Ramos (cell line): ENCODE results near the gene GNG2.

Source experiments
- in situ Hi-C: fragments of 300-500 bp; cut with MboI; formaldehyde crosslinking; loops from one replicate; pipeline ENCODE4 v1.14.3; 2022; ENCODE audit warnings: low sequenced_read_pairs; ENCODE audit not compliant: unreplicated experiment

Gene GNG2

GRCh38 chr14:51981218-51981854 lies 120.9 kb downstream of the GNG2 start:
- in situ Hi-C loops, result loop anchor here (10.0 kb wide), 1 partner anchor 697 kb away; no protein-coding TSS in a partner anchor

DNA sequence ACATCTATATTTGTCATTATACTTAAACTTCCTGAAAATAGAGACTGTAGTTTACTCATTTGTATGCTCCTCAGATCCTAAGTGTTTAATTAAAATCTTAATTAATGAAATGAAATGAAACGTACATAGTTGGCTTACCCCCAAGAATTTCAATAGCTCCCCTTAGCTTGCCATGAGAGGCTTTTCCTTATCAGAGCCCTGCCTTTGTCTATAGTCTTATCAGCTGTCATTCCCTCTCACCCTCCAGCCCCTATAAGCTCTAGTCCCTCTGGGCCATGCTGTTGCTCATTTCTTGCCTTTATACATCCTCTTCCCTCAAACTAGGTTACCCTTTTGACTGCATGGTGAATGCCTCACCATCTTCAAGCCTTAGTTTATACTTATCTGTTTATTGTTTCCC lies 127.8 kb downstream of the GNG2 start:
- in situ Hi-C loops, result loop anchor here (10.0 kb wide), 1 partner anchor 703 kb away; no protein-coding TSS in a partner anchor

DNA sequence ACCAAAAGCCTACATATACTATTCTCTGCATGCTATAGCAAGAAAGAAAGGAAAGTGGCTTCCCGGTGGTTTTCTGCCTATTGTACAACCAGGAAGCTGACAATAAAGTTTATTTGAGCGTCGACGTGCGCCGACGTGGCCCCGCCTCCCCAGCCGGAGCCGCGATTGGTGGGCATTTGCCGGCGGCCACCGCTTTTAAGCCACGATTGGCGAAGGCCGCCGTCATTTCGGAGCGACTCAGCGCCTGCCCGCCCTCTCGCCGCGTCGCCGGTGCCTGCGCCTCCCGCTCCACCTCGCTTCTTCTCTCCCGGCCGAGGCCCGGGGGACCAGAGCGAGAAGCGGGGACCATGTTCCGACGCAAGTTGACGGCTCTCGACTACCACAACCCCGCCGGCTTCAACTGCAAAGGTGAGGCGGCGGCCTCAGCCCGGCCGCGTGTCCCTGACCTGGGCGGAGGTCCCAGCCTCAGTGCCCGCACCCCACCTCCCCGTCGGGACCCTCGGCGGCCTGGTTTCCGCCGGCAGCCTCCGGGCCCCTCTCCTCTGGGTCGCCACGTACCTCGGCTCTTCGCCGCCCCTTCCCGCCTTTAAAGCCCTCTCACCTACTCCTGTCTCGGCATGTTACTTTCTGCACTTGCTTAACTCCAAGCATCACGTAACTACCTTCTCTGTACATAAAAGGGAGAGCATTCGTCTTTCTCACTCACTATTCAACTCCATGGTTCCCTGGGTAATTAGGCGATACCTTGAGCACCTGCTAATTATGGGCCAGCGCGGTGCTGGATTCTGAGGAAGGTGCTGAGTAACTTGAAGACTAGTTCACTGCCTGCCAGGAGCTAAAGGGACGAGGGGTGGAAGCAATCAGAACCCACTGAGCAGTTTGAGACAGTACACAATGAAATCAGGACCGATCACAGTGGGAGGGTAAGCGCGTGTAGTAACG lies 129.2 kb downstream of the GNG2 start, which contains the start of gene RTRAF:
Gene RTRAF, plus strand, starts transcription at position 254 of the 942 bp plus-strand sequence. Its CDS starts 94 bp downstream, at position 348.
- in situ Hi-C loops, result loop anchor here (10.0 kb wide), 1 partner anchor 705 kb away; no protein-coding TSS in a partner anchor

GRCh38 chr14:51990488-51990887 lies 130.1 kb downstream of the GNG2 start:
- in situ Hi-C loops, result no loop called here

DNA sequence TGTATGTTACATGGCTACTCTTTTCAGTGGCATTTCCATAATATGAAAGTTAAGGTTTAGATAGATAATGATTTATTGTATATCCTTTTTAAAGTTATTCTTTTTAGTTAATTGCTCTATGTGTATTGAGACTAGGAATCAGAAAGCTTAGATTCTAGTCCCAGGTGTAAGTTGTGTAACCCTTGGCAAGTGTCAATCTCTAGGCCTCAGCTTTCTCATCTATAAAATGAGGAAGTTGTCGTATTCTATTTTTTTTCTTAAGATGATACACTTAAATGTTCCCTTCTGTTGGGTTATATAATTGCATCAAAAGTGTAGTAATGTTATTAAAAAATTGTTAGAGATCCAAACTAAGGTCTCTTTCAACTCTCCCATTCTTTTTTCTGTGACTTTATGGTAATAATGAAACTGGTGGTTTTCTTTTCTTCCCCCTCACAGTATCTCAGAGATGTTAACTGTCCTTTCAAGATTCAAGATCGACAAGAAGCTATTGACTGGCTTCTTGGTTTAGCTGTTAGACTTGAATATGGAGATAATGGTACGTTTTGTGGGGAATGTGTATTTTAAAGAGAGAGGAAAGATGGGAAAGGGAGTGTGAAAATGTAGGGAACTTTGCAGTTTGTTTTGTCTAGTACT lies 133.0 kb downstream of the GNG2 start:
- in situ Hi-C loops, result no loop called here

DNA sequence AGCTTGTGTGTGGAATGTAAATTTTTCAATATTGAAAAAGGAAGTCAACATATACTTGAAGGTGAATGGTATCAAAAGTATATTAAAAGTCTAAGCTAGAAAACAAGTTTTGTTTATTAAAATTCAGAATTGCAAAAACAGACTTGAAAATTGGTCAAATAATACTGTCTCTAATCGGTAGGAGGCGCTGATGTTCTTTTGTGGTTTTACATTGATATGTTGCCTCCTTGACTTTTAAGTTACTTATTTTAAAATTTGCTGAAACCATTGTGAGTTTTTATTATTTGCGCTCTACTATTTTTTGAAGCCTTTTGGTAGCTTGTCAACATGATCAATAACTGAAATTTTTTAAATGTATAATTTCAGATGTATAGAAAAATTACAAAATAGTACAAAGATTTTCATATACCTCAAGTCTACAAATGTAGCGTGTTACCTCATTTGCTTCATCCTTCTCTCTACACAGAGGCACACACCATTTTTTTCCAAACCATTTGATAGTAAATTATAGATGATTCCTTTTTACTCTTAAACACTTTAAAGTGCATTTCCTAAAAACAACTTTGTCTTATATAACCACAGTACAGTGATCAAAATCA lies 135.8 kb downstream of the GNG2 start:
- in situ Hi-C loops, result no loop called here

DNA sequence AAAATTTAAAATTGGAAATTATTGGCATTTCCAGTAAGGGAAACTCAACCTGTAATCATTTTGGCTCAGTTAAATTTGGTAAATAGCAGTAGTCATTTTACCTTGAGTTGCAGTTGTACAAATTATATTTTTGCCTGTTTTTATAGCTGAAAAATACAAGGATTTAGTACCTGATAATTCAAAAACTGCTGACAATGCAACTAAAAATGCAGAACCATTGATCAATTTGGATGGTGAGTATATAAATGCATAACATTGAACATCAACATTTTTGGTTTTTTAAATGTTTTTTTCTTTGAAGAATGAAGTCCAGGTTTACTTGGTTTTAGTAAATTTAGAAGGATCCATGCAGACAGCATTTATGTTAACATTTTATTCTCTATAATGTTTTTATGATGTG lies 137.9 kb downstream of the GNG2 start:
- in situ Hi-C loops, result no loop called here

GRCh38 chr14:51999084-51999483 lies 138.7 kb downstream of the GNG2 start:
- in situ Hi-C loops, result no loop called here

GRCh38 chr14:52000019-52000582 lies 139.7 kb downstream of the GNG2 start:
- in situ Hi-C loops, result no loop called here

DNA sequence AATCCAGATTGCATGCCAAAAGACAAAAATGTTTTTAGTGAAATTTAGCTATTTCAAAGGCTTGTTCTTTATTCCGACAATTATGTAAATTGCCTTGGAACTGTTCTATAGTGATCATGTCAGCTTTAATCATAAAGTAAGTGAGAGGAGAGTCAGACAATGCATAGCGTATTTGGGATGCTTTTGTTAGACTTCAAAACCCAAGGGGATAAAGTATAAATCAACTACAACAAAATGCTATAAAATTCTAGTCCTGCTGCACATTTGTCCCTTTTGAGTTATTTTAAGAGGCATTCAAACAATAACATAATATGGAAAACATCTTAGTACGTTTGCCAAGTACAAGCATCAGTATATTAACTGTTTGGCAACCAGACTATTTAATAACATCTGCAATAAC lies 140.3 kb downstream of the GNG2 start:
- in situ Hi-C loops, result no loop called here

- in situ Hi-C loops, result no loop called here
Measured at GRCh38 chr14:52002542-52002941, 142.1 kb downstream of the GNG2 start.

- in situ Hi-C loops, result no loop called here
Measured at GRCh38 chr14:52003324-52003723, 142.9 kb downstream of the GNG2 start.

- in situ Hi-C loops, result no loop called here
Measured at GRCh38 chr14:52005625-52006024, 145.2 kb downstream of the GNG2 start.

GRCh38 chr14:52006361-52006760 lies 145.9 kb downstream of the GNG2 start:
- in situ Hi-C loops, result no loop called here

GRCh38 chr14:52007211-52007610 lies 146.8 kb downstream of the GNG2 start:
- in situ Hi-C loops, result no loop called here

DNA sequence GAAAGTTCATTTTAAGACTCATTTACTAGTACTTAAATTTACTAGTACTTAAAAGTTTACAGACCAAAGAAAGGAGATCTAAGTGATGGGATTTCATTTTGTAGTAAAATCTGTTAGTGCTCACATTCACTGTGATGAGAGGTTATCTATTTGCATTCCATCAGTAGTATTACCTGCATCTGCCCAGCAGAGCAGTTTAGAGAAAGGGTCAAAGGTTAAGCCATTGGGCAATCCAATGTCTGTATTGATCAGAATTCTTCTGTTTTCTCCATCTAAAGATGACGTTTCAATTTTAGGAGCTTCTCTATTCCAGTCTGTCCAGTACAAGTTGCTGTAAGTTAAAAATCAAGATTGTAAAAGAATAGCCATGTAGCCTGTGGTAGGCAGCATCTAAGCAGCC lies 147.2 kb downstream of the GNG2 start:
- in situ Hi-C loops, result no loop called here

DNA sequence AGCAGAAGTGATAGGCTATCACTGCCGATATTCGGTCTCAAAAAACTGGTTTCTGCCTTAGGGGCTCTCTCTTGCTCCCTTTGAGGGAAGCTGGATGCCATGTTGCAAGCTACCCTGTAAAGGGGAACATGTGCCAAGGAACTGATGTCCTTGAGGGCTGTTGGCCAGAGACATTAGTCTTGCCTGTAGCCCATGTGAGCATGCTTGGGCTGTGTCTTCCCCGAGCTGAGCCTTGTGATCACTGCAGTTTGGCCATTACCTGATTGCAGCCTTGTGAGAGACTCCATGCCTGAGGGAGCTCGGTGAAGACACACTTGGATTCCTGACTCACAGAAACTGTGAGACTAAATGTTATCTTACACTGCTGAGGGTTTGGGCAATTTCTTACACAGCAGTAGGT lies 147.7 kb downstream of the GNG2 start:
- in situ Hi-C loops, result no loop called here

GRCh38 chr14:52010173-52010693 lies 149.8 kb downstream of the GNG2 start:
- in situ Hi-C loops, result no loop called here

- in situ Hi-C loops, result no loop called here
Measured at GRCh38 chr14:52011523-52011922, 151.1 kb downstream of the GNG2 start.

DNA sequence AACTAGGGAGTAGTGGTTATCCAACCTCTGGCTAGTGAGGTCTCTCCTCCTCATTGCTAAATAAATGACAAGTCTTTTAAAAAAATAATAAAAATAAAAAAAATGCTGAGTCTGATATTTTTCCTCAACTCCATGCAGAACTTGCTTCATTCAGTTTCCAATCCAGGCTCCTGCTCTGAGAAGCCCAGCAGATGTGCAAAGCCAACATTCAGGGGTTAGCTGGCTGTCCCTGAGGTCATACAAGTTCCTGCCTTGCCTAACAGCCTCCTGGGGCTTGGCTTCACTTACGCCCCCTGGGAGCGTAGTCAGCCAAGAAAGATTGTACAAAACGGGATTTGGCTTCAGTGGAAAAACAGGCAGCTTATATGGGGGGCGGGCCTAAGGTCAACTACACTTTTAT lies 152.2 kb downstream of the GNG2 start:
- in situ Hi-C loops, result no loop called here
